H9 (cell line): Measurements from ENCODE around the gene PRKCZ. TPM values are rescaled to one million over a fixed set of nuclear protein-coding genes. Genes with fewer than 3 reads are reported as not detected.

Experiments used
- DNase-seq: peaks from one replicate; pipeline ENCODE4 v3.0.0-alpha.2; 2017
- H2AFZ ChIP-seq: one replicate; pipeline ENCODE4 v1.6.1; 2013; ENCODE audit warnings: mild to moderate bottlenecking, low read length, control low read depth, moderate library complexity
- H2AK5ac ChIP-seq: 2 replicates; pipeline ENCODE4 v1.6.1; 2013; ENCODE audit warnings: low read length, control low read depth, mixed read lengths; ENCODE audit not compliant: insufficient read length
- H2BK120ac ChIP-seq: one replicate; pipeline ENCODE4 v1.6.1; 2013; ENCODE audit warnings: low read depth, mild to moderate bottlenecking, low read length, control low read depth, inconsistent platforms; ENCODE audit not compliant: poor library complexity, severe bottlenecking
- H2BK12ac ChIP-seq: 2 replicates; pipeline ENCODE4 v1.6.1; 2013; ENCODE audit warnings: low read length, control low read depth, mixed read lengths, low read depth; ENCODE audit not compliant: insufficient read length
- H2BK15ac ChIP-seq: 2 replicates; pipeline ENCODE4 v1.6.1; 2013; ENCODE audit warnings: low read depth, low read length, control low read depth
- H2BK20ac ChIP-seq: one replicate; pipeline ENCODE4 v1.6.1; 2013; ENCODE audit warnings: low read depth, mild to moderate bottlenecking, low read length, control low read depth, inconsistent platforms; ENCODE audit not compliant: poor library complexity, severe bottlenecking
- H2BK5ac ChIP-seq: 2 replicates; pipeline ENCODE4 v1.6.1; 2013; ENCODE audit warnings: low read length, control low read depth, mixed read lengths; ENCODE audit not compliant: insufficient read length
- H3K14ac ChIP-seq: 2 replicates; pipeline ENCODE4 v1.6.1; 2013; ENCODE audit warnings: low read length, control low read depth; ENCODE audit not compliant: insufficient read depth
- H3K18ac ChIP-seq: 2 replicates; pipeline ENCODE4 v1.6.1; 2013; ENCODE audit warnings: low read depth, mild to moderate bottlenecking, mixed read lengths, low read length, control low read depth; ENCODE audit not compliant: insufficient read length
- H3K23ac ChIP-seq: 2 replicates; pipeline ENCODE4 v1.6.1; 2013; ENCODE audit warnings: low read length, control low read depth, mixed read lengths, low read depth; ENCODE audit not compliant: insufficient read length
- H3K23me2 ChIP-seq: 2 replicates; pipeline ENCODE4 v1.6.1; 2013; ENCODE audit warnings: low read depth, mild to moderate bottlenecking, mixed read lengths, low read length, control low read depth; ENCODE audit not compliant: insufficient read length, poor library complexity, severe bottlenecking
- H3K27ac ChIP-seq: 2 replicates; pipeline ENCODE4 v1.5.1; 2013; ENCODE audit warnings: low read length, control low read depth, mixed read lengths, low read depth; ENCODE audit not compliant: insufficient read length
- H3K27me3 ChIP-seq: 2 replicates; pipeline ENCODE4 v1.6.1; 2013; ENCODE audit warnings: low read length, control low read depth, inconsistent platforms; ENCODE audit not compliant: insufficient read depth
- H3K4ac ChIP-seq: 2 replicates; pipeline ENCODE4 v1.6.1; 2013; ENCODE audit warnings: low read depth, mild to moderate bottlenecking, control low read depth, inconsistent platforms, low read length, moderate library complexity
- H3K4me1 ChIP-seq: 2 replicates; pipeline ENCODE4 v1.6.1; 2013; ENCODE audit warnings: low read length, control low read depth, inconsistent platforms; ENCODE audit not compliant: insufficient read depth
- H3K4me2 ChIP-seq: 2 replicates; pipeline ENCODE4 v1.6.1; 2013; ENCODE audit warnings: low read length, control low read depth, mixed read lengths; ENCODE audit not compliant: insufficient read length, insufficient read depth
- H3K56ac ChIP-seq: 2 replicates; pipeline ENCODE4 v1.6.1; 2013; ENCODE audit warnings: low read depth, mild to moderate bottlenecking, mixed read lengths, low read length, control low read depth; ENCODE audit not compliant: insufficient read length
- H3K79me1 ChIP-seq: 2 replicates; pipeline ENCODE4 v1.6.1; 2013; ENCODE audit warnings: low read depth, mild to moderate bottlenecking, moderate library complexity, low read length, control low read depth, inconsistent platforms; ENCODE audit not compliant: insufficient read depth, poor library complexity, severe bottlenecking
- H3K79me2 ChIP-seq: 2 replicates; pipeline ENCODE4 v1.6.1; 2013; ENCODE audit warnings: low read length, control low read depth, inconsistent platforms; ENCODE audit not compliant: insufficient read depth
- H3K9ac ChIP-seq: 2 replicates; pipeline ENCODE4 v1.6.1; 2013; ENCODE audit warnings: low read length, control low read depth, mixed read lengths; ENCODE audit not compliant: insufficient read length; ENCODE audit errors: extremely low read depth
- H3K9me3 ChIP-seq: one replicate; pipeline ENCODE4 v1.6.1; 2013; ENCODE audit warnings: low read depth, low read length, inconsistent platforms; ENCODE audit not compliant: control insufficient read depth
- H3T11ph ChIP-seq: one replicate; pipeline ENCODE4 v1.6.1; 2013; ENCODE audit warnings: mild to moderate bottlenecking, low read length, control low read depth, inconsistent platforms
- H4K20me1 ChIP-seq: one replicate; pipeline ENCODE4 v1.6.1; 2013; ENCODE audit not compliant: control insufficient read depth, insufficient read length, insufficient read depth
- H4K5ac ChIP-seq: 2 replicates; pipeline ENCODE4 v1.6.1; 2013; ENCODE audit warnings: low read depth, mild to moderate bottlenecking, mixed read lengths, low read length, control low read depth; ENCODE audit not compliant: insufficient read length
- H4K8ac ChIP-seq: replicated peaks from 2 replicates; pipeline ENCODE4 v1.6.1; 2013; ENCODE audit warnings: low read length, control low read depth, mixed read lengths, low read depth; ENCODE audit not compliant: insufficient read length
- H4K91ac ChIP-seq: 2 replicates; pipeline ENCODE4 v1.6.1; 2013; ENCODE audit warnings: low read depth, mild to moderate bottlenecking, moderate library complexity, mixed read lengths, low read length, control low read depth; ENCODE audit not compliant: insufficient read length
- H3K27ac Mint-ChIP-seq, 3 experiments: 2 replicates in 2 of 3; 3 replicates in 1 of 3; pipeline ENCODE4 v1.8.0; 2020 to 2021; ENCODE audit warnings: mixed read lengths in 3 of 3, mild to moderate bottlenecking in 1 of 3, moderate library complexity in 1 of 3
- H3K27me3 Mint-ChIP-seq: 2 replicates; pipeline ENCODE4 v1.8.0; 2021; ENCODE audit warnings: low read depth, mild to moderate bottlenecking, moderate library complexity, mixed read lengths
- H3K36me3 Mint-ChIP-seq, 3 experiments: 2 replicates in 2 of 3; 3 replicates in 1 of 3; pipeline ENCODE4 v1.8.0; 2020 to 2021; ENCODE audit warnings: low read depth in 3 of 3, mixed read lengths in 3 of 3; ENCODE audit not compliant: insufficient read depth in 1 of 3
- H3K4me1 Mint-ChIP-seq, 2 experiments: 2 replicates each; pipeline ENCODE4 v1.8.0; 2020; ENCODE audit warnings: mixed read lengths in 2 of 2
- H3K4me3 Mint-ChIP-seq, 2 experiments: 2 replicates in 1 of 2; 3 replicates in 1 of 2; pipeline ENCODE4 v1.8.0; 2020 to 2021; ENCODE audit warnings: mild to moderate bottlenecking in 2 of 2, mixed read lengths in 2 of 2, moderate library complexity in 1 of 2
- H3K9me3 Mint-ChIP-seq, 2 experiments: 2 replicates in 1 of 2; 3 replicates in 1 of 2; pipeline ENCODE4 v1.8.0; 2020; ENCODE audit warnings: mild to moderate bottlenecking in 2 of 2, mixed read lengths in 2 of 2, moderate library complexity in 1 of 2
- WGBS: extraction: QIAGEN DNeasy Blood & Tissue Kit; methylation state at CpG from one replicate; pipeline ENCODE4 v1.1.7; 2013; ENCODE audit warnings: missing lambda C conversion rate, low lambda C conversion rate, mixed read lengths; ENCODE audit not compliant: insufficient read length; ENCODE audit errors: extremely low coverage; 5-methylcytosine and 5-hydroxymethylcytosine counted together
- total RNA-seq: library from RNA; stranded (reverse); gene quantifications from 2 replicates; pipeline ENCODE4 v1.2.1, GENCODE V29; 2021
- TF ChIP-seq, protein P1 (sequence below): fragments of 200-600 bp; sonication (generic); conservative IDR thresholded peaks from 3 replicates; pipeline ENCODE4 v1.8.0; 2021; ENCODE audit warnings: antibody characterized with exemption, mild to moderate bottlenecking

PRKCZ gene
- total RNA-seq, 1 experiment from 2014 or later = 48.4 TPM

DNA sequence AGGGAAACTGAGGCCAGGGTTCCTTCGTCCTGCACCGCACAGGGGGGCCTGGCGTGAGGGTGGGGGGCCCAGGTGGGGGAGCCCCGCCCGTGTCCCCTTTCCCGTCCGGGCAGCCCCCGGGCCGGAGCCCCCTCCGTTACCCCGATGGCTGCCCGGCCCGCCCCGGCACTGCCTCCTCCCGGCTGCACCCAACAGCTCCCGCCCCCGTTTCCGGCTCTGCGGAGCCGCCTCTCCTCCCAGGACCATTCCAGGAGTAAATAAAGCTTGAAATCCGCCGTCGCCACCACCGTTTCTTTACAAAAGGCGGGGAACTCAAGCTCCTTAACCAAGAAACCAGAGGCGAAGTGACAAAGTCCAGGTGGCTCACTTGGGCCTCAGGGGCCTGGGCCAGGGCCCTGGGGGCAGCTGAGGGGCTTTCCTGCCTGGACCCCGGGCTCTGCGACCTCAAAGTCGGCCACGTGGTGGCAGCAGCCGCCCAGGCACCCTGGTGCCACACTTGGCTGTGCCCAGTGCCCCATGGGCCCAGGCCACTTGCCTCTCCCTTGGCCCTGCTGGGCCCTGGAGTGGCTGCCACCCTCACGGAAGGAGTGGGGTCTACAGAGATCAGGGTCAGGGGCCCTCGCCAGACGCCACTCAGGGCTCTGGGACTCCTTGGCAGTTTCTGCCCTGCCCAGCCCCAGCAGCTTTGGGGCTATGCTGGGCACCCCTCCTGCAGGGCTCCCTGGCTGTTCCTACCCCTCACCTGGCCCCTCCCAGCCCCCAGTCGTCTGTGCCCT, 144.9 kb downstream of the PRKCZ start:
- peak; percentile 90 for DNase-seq
- Histone ChIP-seq H2BK12ac (no peak overlapping the region), H3K4me2 (peak overlapping the region; percentile 52), H3K79me2 (no peaks in the 10 kb centered on the region; the same call in 1 of the 2 replicates), H3K23ac (no peak overlapping the region), H3K9ac (no peak overlapping the region), H3K14ac (no peak overlapping the region), H3K27me3 (no peaks in the 10 kb centered on the region), H2BK15ac (no peak overlapping the region), H4K91ac (no peak overlapping the region), H2AK5ac (no peak overlapping the region), H2AFZ (no peak overlapping the region), H3K79me1 (no peaks in the 10 kb centered on the region), H3K18ac (no peak overlapping the region), H3K56ac (no peak overlapping the region), H3K9me3 (no peaks in the 10 kb centered on the region), H3K4ac (no peak overlapping the region), H3T11ph (no peak overlapping the region), H4K8ac (no peak overlapping the region), H3K4me1 (no peaks in the 10 kb centered on the region), H3K27ac (no peak overlapping the region), H4K5ac (no peak overlapping the region), H2BK20ac (no peak overlapping the region), H4K20me1 (no peaks in the 10 kb centered on the region), H2BK5ac (no peak overlapping the region), H2BK120ac (no peak overlapping the region), H3K23me2 (peaks cover 5% of the 10 kb centered on the region)
- peaks cover 6 to 11% (median 8%) of the 10 kb centered on the region in 3 experiments; a peak in 6 of 7 replicates for H3K36me3 Mint-ChIP-seq
- no peaks in the 10 kb centered on the region; the same call in 1 of the 2 replicates for H3K27me3 Mint-ChIP-seq
- no CpG with 5 or more reads among the region's 35 CpGs for WGBS
- H3K9me3 Mint-ChIP-seq = no peaks in the 10 kb centered on the region
- peaks cover 12 to 18% of the 10 kb centered on the region in 2 experiments for H3K4me1 Mint-ChIP-seq
- TF ChIP-seq, protein P1, sequence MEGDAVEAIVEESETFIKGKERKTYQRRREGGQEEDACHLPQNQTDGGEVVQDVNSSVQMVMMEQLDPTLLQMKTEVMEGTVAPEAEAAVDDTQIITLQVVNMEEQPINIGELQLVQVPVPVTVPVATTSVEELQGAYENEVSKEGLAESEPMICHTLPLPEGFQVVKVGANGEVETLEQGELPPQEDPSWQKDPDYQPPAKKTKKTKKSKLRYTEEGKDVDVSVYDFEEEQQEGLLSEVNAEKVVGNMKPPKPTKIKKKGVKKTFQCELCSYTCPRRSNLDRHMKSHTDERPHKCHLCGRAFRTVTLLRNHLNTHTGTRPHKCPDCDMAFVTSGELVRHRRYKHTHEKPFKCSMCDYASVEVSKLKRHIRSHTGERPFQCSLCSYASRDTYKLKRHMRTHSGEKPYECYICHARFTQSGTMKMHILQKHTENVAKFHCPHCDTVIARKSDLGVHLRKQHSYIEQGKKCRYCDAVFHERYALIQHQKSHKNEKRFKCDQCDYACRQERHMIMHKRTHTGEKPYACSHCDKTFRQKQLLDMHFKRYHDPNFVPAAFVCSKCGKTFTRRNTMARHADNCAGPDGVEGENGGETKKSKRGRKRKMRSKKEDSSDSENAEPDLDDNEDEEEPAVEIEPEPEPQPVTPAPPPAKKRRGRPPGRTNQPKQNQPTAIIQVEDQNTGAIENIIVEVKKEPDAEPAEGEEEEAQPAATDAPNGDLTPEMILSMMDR = peak; percentile 95
- H3K4me3 Mint-ChIP-seq = peak overlapping the region; percentile 73 to 85
- peak overlapping the region in 1 of 3 experiments; percentile 79; a peak in 1 of 7 replicates for H3K27ac Mint-ChIP-seq
